GM12878 (cell line): ENCODE data around the gene UBE2Z. TPM values are rescaled to one million over a fixed set of nuclear protein-coding genes. Genes with fewer than 3 reads are reported as not detected.

Source experiments
- ATAC-seq: fragments of 200-7000 bp; cut with Tn5 transposase; 3 replicates; pipeline ENCODE4 v1.9.1; 2020; ENCODE audit warnings: mild to moderate bottlenecking, moderate library complexity
- BruUV-seq: library from RNA; stranded (reverse); fragments of 400-500 nt; replicated peaks from 2 replicates; lab custom pipeline; 2021; lab: Mats Ljungman, UMichigan
- CTCF ChIA-PET: fragments of 300-600 bp; sonication (Branson Sonifier 250); formaldehyde crosslinking; extraction: SDS; loops from one replicate; lab custom pipeline; 2021; ENCODE audit warnings: inconsistent platforms; lab: Yijun Ruan, JAX
- POLR2A ChIA-PET: fragments of 350-600 bp; formaldehyde crosslinking; extraction: SDS; loops from one replicate; lab custom pipeline; 2021; ENCODE audit warnings: inconsistent platforms; lab: Charles Lee
- RAD21 ChIA-PET: fragments of 300-600 bp; sonication (Branson Sonifier 250); formaldehyde crosslinking; loops from one replicate; lab custom pipeline; 2023; ENCODE audit warnings: antibody characterized with exemption; ENCODE audit not compliant: unreplicated experiment; lab: Charles Lee
- SMC1A ChIA-PET: fragments of 300-600 bp; sonication (Branson Sonifier 250); formaldehyde crosslinking; loops from one replicate; lab custom pipeline; 2023; ENCODE audit not compliant: unreplicated experiment, uncharacterized antibody; lab: Charles Lee
- DNase-seq: peaks from one replicate; pipeline ENCODE4 v3.0.0-alpha.2; 2011; ENCODE audit warnings: low read depth, low spot score
- FAIRE-seq: peaks from 3 replicates; lab custom pipeline; 2011; peaks lifted over from hg19 to GRCh38; lab: Jason Lieb, UNC
- H2AFZ ChIP-seq: 2 replicates; pipeline ENCODE4 v1.6.0; 2011; ENCODE audit warnings: low read depth, low read length, control low read depth; ENCODE audit not compliant: control insufficient read depth
- H3K27ac ChIP-seq: 2 replicates; pipeline ENCODE4 v1.5.1; 2011; ENCODE audit warnings: control low read depth; ENCODE audit not compliant: control insufficient read depth, insufficient read depth
- H3K27me3 ChIP-seq, 2 experiments: replicated peaks in 1 of 2; 2 replicates each; pipeline versions ENCODE4 v1.6.0 to v1.6.1; 2011; ENCODE audit warnings: low read length in 1 of 2; ENCODE audit not compliant: control insufficient read depth in 2 of 2, insufficient read depth in 2 of 2
- H3K36me3 ChIP-seq, 2 experiments: 2 replicates each; pipeline ENCODE4 v1.5.1; 2011; ENCODE audit warnings: low read length in 1 of 2; ENCODE audit not compliant: control insufficient read depth in 2 of 2, insufficient read depth in 2 of 2
- H3K4me1 ChIP-seq: 2 replicates; pipeline ENCODE4 v1.6.1; 2011; ENCODE audit warnings: mild to moderate bottlenecking, low read length, moderate library complexity, mixed read lengths; ENCODE audit not compliant: control insufficient read depth, insufficient read depth
- H3K4me2 ChIP-seq: 2 replicates; pipeline ENCODE4 v1.6.0; 2011; ENCODE audit warnings: control low read depth; ENCODE audit not compliant: control insufficient read depth, insufficient read depth
- H3K4me3 ChIP-seq: fragments of 200-600 bp; sonication (generic); 2 replicates; pipeline ENCODE4 v1.5.1; 2016
- H3K79me2 ChIP-seq: 2 replicates; pipeline ENCODE4 v1.6.0; 2011; ENCODE audit warnings: low read length; ENCODE audit not compliant: control insufficient read depth, insufficient read depth
- H3K9ac ChIP-seq: 2 replicates; pipeline ENCODE4 v1.8.0; 2011; ENCODE audit warnings: low read length, control low read depth, mixed read lengths; ENCODE audit not compliant: control insufficient read depth, insufficient read depth
- H3K9me3 ChIP-seq: replicated peaks from 3 replicates; pipeline ENCODE4 v1.5.1; 2011; ENCODE audit warnings: mild to moderate bottlenecking, low read length; ENCODE audit not compliant: control insufficient read depth, insufficient read depth
- H4K20me1 ChIP-seq: 2 replicates; pipeline ENCODE4 v1.6.0; 2011; ENCODE audit not compliant: control insufficient read depth, insufficient read depth
- BACH1 ChIP-seq: fragments of 450-650 bp; IDR thresholded peaks from 2 replicates; pipeline ENCODE4 v1.6.1; 2017; ENCODE audit warnings: mild to moderate bottlenecking, borderline replicate concordance
- CREB1 ChIP-seq: IDR thresholded peaks from 2 replicates; pipeline ENCODE4 v1.6.1; 2012; ENCODE audit warnings: low read depth, mild to moderate bottlenecking, inconsistent platforms
- DPF2 ChIP-seq: fragments of 450-650 bp; IDR thresholded peaks from 2 replicates; pipeline ENCODE4 v1.6.1; 2017; ENCODE audit warnings: mild to moderate bottlenecking
- EZH2 ChIP-seq: IDR thresholded peaks from 2 replicates; pipeline ENCODE4 v1.6.1; 2012; ENCODE audit warnings: low read depth, mild to moderate bottlenecking, control low read depth, inconsistent platforms, low read length, borderline replicate concordance; ENCODE audit not compliant: control insufficient read depth
- HDGF ChIP-seq: fragments of 450-650 bp; IDR thresholded peaks from 2 replicates; pipeline ENCODE4 v1.6.1; 2016; ENCODE audit warnings: antibody characterized with exemption
- MYB ChIP-seq: fragments of 150-350 bp; IDR thresholded peaks from 2 replicates; pipeline ENCODE4 v1.6.1; 2014; ENCODE audit warnings: mild to moderate bottlenecking, low read depth, low read length, borderline replicate concordance
- NR2C1 ChIP-seq: fragments of 450-650 bp; IDR thresholded peaks from 2 replicates; pipeline ENCODE4 v1.6.1; 2017; ENCODE audit warnings: antibody characterized with exemption, mild to moderate bottlenecking, moderate library complexity
- RCOR1 ChIP-seq: conservative IDR thresholded peaks from 2 replicates; pipeline ENCODE4 v1.6.1; 2012; ENCODE audit warnings: low read depth, low read length, improper control_type of control experiment
- RUNX3 ChIP-seq: IDR thresholded peaks from 2 replicates; pipeline ENCODE4 v1.6.1; 2012; ENCODE audit warnings: low read length, inconsistent platforms
- STAT3 ChIP-seq: IDR thresholded peaks from 2 replicates; pipeline ENCODE4 v1.6.1; 2011; ENCODE audit warnings: low read depth, low read length, improper control_type of control experiment
- WGBS: methylation state at CpG from one replicate; pipeline ENCODE4 v1.1.6; 2016; ENCODE audit warnings: low lambda C conversion rate; ENCODE audit not compliant: insufficient replicate concordance, insufficient coverage; ENCODE audit errors: missing lambda C conversion rate; 5-methylcytosine and 5-hydroxymethylcytosine counted together
- in situ Hi-C: fragments of 300-500 bp; cut with MboI; formaldehyde crosslinking; loops from 9 replicates; pipeline ENCODE4 v1.14.3; 2018; ENCODE audit warnings: mixed read lengths
- intact Hi-C: fragments of 100-400 bp; cut with micrococcal nuclease; formaldehyde crosslinking; loops from one replicate; pipeline ENCODE4 v1.14.2; 2022; ENCODE audit not compliant: unreplicated experiment
- polyA plus RNA-seq, 11 experiments: library from polyadenylated mRNA; depleted of rRNA in 4 of 11; unstranded in 6 of 11; stranded (reverse) in 5 of 11; fragments of >200 nt; fragmentation: Nextera tagmentation in 4 of 11; fragmentation: Illumina TruSeq in 1 of 11; extraction: Ambion mirVana in 4 of 11; extraction: Trizol in 1 of 11; gene quantifications; 1 replicate in 1 of 11; 2 replicates in 10 of 11; pipeline versions ENCODE4 v1.2.1 to v1.2.3, GENCODE V29; 2011 to 2016; ENCODE audit warnings: inconsistent platforms in 2 of 11, missing spikeins in 2 of 11, low read depth in 1 of 11
- total RNA-seq, 4 experiments: library from RNA; depleted of rRNA in 3 of 4; stranded (reverse); fragments of >200 nt in 3 of 4; fragmentation: Illumina TruSeq in 1 of 4; extraction: Trizol in 1 of 4; gene quantifications; 2 replicates each; pipeline versions ENCODE4 v1.2.1 to v1.2.3, GENCODE V29; 2013 to 2021

UBE2Z gene
- total and polyA plus RNA-seq, 10 of the 15 experiments (the other 5 are each of a cell fraction or from before 2014, with no cell fraction given) = 23.1 to 191 (median 57.4) TPM

DNA sequence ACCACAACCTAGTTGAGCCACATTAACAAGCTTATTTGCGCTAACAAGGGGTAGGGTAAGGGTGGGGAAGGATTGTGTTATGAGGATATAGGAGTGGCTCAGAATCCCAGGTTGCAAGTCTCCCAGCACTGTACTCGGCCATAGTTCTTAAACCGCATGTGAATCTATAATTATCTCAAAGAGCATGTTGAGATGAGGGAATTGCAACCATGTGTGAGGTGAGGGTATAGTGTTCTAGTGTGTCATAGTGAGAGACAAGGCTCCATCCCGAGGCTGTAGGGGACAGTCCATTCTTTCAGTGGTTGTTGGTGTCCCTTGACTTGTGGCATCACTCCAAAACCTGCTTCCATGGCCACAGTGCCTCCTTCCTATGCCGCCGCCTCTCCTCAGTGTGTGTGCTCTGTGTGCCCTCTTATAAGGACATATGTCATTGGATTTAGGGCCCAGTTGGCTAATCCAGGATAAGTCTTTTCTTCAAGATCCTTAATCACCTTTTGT is 38.3 kb upstream of the UBE2Z start:
- POLR2A ChIA-PET = interaction anchor here (0.6 kb wide), 1 partner anchor 12 kb away, joined by 5 read pairs; no protein-coding TSS in a partner anchor
- 77% methylated on average over 6 of the region's 6 CpGs for WGBS
- ATAC-seq (no peak), DNase-seq (no peak), FAIRE-seq (no peak)
- Histone ChIP-seq H2AFZ (no peak overlapping the region), H4K20me1 (no peaks in the 10 kb centered on the region), H3K27ac (no peak overlapping the region), H3K4me1 (no peaks in the 10 kb centered on the region), H3K9me3 (no peaks in the 10 kb centered on the region), H3K36me3 (no peaks in the 10 kb centered on the region), H3K4me2 (no peak overlapping the region), H3K27me3 (no peaks in the 10 kb centered on the region), H3K9ac (no peak overlapping the region), H3K79me2 (no peaks in the 10 kb centered on the region), H3K4me3 (no peak overlapping the region)
- BruUV-seq = TSS peak; percentile 46
- CTCF ChIA-PET = interaction anchor here (0.8 to 18.3 kb wide), 8 partner anchors 9 to 146 kb away, joined by 3 to 490 read pairs (median 8); partner anchors contain the start of gene TTLL6
- TF ChIP-seq EZH2 = no peak
- no peak for TF ChIP-seq RCOR1
- TF ChIP-seq DPF2 = no peak
- TF ChIP-seq NR2C1 = no peak
- TF ChIP-seq RUNX3 = no peak
- no peak for TF ChIP-seq BACH1
- TF ChIP-seq STAT3 = no peak
- no peak for TF ChIP-seq MYB
- no peak for TF ChIP-seq CREB1
- no peak for TF ChIP-seq HDGF
- SMC1A ChIA-PET = interaction anchor here (0.7 to 2.6 kb wide), 5 partner anchors 9 to 38 kb away, joined by 3 to 12 read pairs (median 3); no protein-coding TSS in a partner anchor
- intact Hi-C loops (no loop called here), in situ Hi-C loops (no loop called here)
- RAD21 ChIA-PET = interaction anchor here (2.2 to 17.3 kb wide), 2 partner anchors 9 to 59 kb away, joined by 7 to 376 read pairs; partner anchors contain the start of gene TTLL6
